ENCODE data around the gene RANBP3L. TPM values are rescaled to one million over a fixed set of nuclear protein-coding genes. Genes with fewer than 3 reads are reported as not detected.
"Not testable (repeated sequence)": the region's sequence is repeated elsewhere in the genome, so short reads cannot be mapped to it uniquely, and the experiment has no call there.

Gene RANBP3L
- total RNA-seq, 1 donor from 2014 or later, result not detected

GRCh38 chr5:36205329-36205728 is 96.4 kb downstream of the RANBP3L start:
- Histone ChIP-seq H3K36me3 (peaks cover 13 to 32% of the 10 kb centered on the region in 2 donors), H3K4me3 (no peak overlapping the region), H3K9me3 (no peaks in the 10 kb centered on the region), H3K27me3 (no peaks in the 10 kb centered on the region), H3K27ac (no peak overlapping the region), H3K4me1 (no peaks in the 10 kb centered on the region)
- TF ChIP-seq, protein P1, sequence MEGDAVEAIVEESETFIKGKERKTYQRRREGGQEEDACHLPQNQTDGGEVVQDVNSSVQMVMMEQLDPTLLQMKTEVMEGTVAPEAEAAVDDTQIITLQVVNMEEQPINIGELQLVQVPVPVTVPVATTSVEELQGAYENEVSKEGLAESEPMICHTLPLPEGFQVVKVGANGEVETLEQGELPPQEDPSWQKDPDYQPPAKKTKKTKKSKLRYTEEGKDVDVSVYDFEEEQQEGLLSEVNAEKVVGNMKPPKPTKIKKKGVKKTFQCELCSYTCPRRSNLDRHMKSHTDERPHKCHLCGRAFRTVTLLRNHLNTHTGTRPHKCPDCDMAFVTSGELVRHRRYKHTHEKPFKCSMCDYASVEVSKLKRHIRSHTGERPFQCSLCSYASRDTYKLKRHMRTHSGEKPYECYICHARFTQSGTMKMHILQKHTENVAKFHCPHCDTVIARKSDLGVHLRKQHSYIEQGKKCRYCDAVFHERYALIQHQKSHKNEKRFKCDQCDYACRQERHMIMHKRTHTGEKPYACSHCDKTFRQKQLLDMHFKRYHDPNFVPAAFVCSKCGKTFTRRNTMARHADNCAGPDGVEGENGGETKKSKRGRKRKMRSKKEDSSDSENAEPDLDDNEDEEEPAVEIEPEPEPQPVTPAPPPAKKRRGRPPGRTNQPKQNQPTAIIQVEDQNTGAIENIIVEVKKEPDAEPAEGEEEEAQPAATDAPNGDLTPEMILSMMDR (IDR thresholded peaks at IDR 0.05), result no peak
- no peak for DNase-seq (ENCODE audit: low spot score in 2 of 2)
- intact Hi-C loops (cut with DNase I), result no loop called here

- Histone ChIP-seq H3K27me3 (no peaks in the 10 kb centered on the region), H3K36me3 (peaks cover 25 to 43% of the 10 kb centered on the region in 2 donors), H3K4me1 (no peaks in the 10 kb centered on the region), H3K27ac (no peak overlapping the region), H3K9me3 (no peaks in the 10 kb centered on the region), H3K4me3 (no peak overlapping the region)
- no peak for DNase-seq (ENCODE audit: low spot score in 2 of 2)
- TF ChIP-seq, protein P1 (IDR thresholded peaks at IDR 0.05), result no peak
- intact Hi-C loops (cut with DNase I), result no loop called here
Observed at GRCh38 chr5:36202521-36202961, 99.2 kb downstream of the RANBP3L start.

DNA sequence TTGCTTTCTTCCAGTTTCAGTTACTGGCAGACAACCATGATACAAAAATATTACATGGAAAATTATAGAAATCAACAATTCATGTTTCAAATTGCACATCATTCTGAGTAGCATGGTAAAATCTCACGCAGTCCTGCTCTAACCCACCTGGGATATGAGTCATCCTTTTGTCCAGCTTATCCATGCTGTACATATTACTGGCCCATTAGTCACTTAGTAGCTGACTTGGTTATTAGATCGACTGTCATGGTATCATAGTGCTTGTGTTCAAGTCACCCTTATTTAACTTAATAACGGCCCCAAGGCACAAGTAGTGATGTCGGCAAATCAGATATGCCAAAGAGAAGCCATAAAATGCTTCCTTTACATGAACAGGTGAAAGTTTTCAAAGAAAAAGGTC is 101.2 kb downstream of the RANBP3L start:
- DNase-seq (ENCODE audit: low spot score in 2 of 2), result no peak
- H3K4me1 ChIP-seq, result no peaks in the 10 kb centered on the region
- peaks cover 32 to 39% of the 10 kb centered on the region in 2 donors for H3K36me3 ChIP-seq
- H3K4me3 ChIP-seq, result no peak overlapping the region
- no peak overlapping the region for H3K27ac ChIP-seq
- H3K9me3 ChIP-seq, result no peaks in the 10 kb centered on the region
- TF ChIP-seq, protein P1 (IDR thresholded peaks at IDR 0.05), result no peak
- intact Hi-C loops (cut with DNase I), result no loop called here
- no peaks in the 10 kb centered on the region for H3K27me3 ChIP-seq

DNA sequence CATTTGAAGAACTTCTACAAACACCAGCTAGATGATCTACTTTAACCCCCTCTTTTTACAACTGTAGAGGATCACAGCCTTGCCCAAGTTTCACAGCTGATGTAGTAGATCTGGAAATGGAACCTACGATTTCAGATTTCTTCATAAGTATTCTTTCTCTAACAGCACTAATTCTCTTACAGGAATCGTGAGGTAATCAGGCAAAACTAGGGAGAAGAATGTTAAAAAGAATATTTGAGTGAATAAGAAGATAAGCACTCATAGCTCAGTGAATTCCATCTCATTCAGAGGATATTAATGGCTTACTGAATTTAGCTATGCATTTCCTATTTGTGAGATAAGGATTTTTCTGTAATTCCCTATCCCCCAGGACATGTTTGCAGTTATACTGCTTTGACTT is 102.1 kb downstream of the RANBP3L start:
- H3K36me3 ChIP-seq, result peaks cover 38 to 40% of the 10 kb centered on the region in 2 donors
- no peak for DNase-seq (ENCODE audit: low spot score in 2 of 2)

DNA sequence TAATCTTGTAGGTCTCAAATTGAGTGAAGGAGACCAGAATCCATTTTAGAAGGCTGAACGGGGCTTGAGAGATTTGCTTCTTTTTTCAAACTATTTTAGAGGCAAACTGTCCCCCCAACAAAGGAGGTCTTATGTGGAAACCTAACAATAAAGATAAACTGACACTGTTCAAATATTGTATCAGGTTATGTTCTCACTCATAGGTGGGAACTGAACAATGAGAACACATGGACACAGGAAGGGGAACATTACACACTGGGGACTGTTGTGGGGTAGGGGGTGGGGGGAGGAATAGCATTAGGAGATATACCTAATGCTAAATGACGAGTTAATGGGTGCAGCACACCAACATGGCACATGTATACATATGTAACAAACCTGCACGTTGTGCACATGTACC is 102.9 kb downstream of the RANBP3L start:
- DNase-seq (ENCODE audit: low spot score in 2 of 2); H3K27ac ChIP-seq; H3K9me3 ChIP-seq; H3K4me3 ChIP-seq; intact Hi-C loops (cut with DNase I); H3K4me1 ChIP-seq; H3K27me3 ChIP-seq: not testable (repeated sequence)
- peaks cover 39 to 48% of the 10 kb centered on the region in 2 donors for H3K36me3 ChIP-seq

More for the DNA sequence above, 102.1 kb downstream of the RANBP3L start:
- no peaks in the 10 kb centered on the region for H3K4me1 ChIP-seq
- H3K9me3 ChIP-seq, result no peaks in the 10 kb centered on the region
- no peaks in the 10 kb centered on the region for H3K27me3 ChIP-seq
- no peak overlapping the region for H3K4me3 ChIP-seq
- TF ChIP-seq, protein P1 (IDR thresholded peaks at IDR 0.05), result no peak
- no peak overlapping the region for H3K27ac ChIP-seq
- intact Hi-C loops (cut with DNase I), result no loop called here

Other genes starting within 250 kb of the RANBP3L start
- not detected for gene UGT3A2, start 235.0 kb downstream of the RANBP3L start, total RNA-seq
- 24.5 TPM for gene LMBRD2, start 150.0 kb downstream of the RANBP3L start, total RNA-seq
- 14.4 TPM for gene SKP2, start 149.8 kb downstream of the RANBP3L start, total RNA-seq
- gene NADK2, start 60.0 kb downstream of the RANBP3L start, total RNA-seq, result 18.4 TPM

All from ascending aorta (tissue), 2 donors.